HepG2 (cell line): ENCODE results near the gene NDUFB8. TPM values are rescaled to one million over a fixed set of nuclear protein-coding genes. Genes with fewer than 3 reads are reported as not detected.
A peak's percentile ranks its signal among the peaks of the same experiment; 100 is the strongest.

Experiments
- CCAR2 ChIP-seq: fragments of 200-400 bp; formaldehyde crosslinking; optimal IDR thresholded peaks from 2 replicates; pipeline ENCODE3; 2018; ENCODE audit warnings: low read depth, mild to moderate bottlenecking, low read length, moderate library complexity
- HMG20A ChIP-seq: IDR thresholded peaks from 2 replicates; pipeline ENCODE4 v1.6.1; 2016; ENCODE audit warnings: borderline replicate concordance
- HNF1B ChIP-seq: sonication (generic); formaldehyde crosslinking; IDR thresholded peaks from 2 replicates; pipeline ENCODE4 v1.5.1; 2020; ENCODE audit warnings: mild to moderate bottlenecking, moderate library complexity, missing genetic modification reagents
- HOXA5 ChIP-seq: sonication (generic); formaldehyde crosslinking; IDR thresholded peaks from 2 replicates; pipeline ENCODE4 v1.4.0; 2020; ENCODE audit warnings: missing genetic modification reagents
- ISL2 ChIP-seq: sonication (generic); formaldehyde crosslinking; IDR thresholded peaks from 2 replicates; pipeline ENCODE4 v1.5.0; 2020; ENCODE audit warnings: missing genetic modification reagents
- KMT2B ChIP-seq: IDR thresholded peaks from 2 replicates; pipeline ENCODE4 v1.6.1; 2016; ENCODE audit warnings: missing genetic modification reagents, missing compliant biosample characterization
- MAZ ChIP-seq, 2 experiments: sonication (generic) in 1 of 2; formaldehyde crosslinking in 1 of 2; IDR thresholded peaks; 2 replicates each; pipeline versions ENCODE4 v1.5.0 to v1.6.1; 2012 to 2020; ENCODE audit warnings: low read depth in 2 of 2, mild to moderate bottlenecking in 2 of 2, borderline replicate concordance in 1 of 2, improper control_type of control experiment in 1 of 2, low read length in 1 of 2, missing genetic modification reagents in 1 of 2, moderate library complexity in 1 of 2
- MIER3 ChIP-seq: IDR thresholded peaks from 2 replicates; pipeline ENCODE4 v1.6.1; 2016; ENCODE audit warnings: missing compliant biosample characterization, borderline replicate concordance
- NFYC ChIP-seq: IDR thresholded peaks from 2 replicates; pipeline ENCODE4 v1.6.1; 2016; ENCODE audit warnings: missing genetic modification reagents, missing compliant biosample characterization
- NR2F1 ChIP-seq, 2 experiments: fragments of 450-650 bp in 1 of 2; formaldehyde crosslinking in 1 of 2; IDR thresholded peaks; 2 replicates each; pipeline versions ENCODE4 v1.5.0 to v1.6.1; 2016 to 2020; ENCODE audit warnings: mild to moderate bottlenecking in 1 of 2, missing compliant biosample characterization in 1 of 2, missing genetic modification reagents in 1 of 2, moderate library complexity in 1 of 2
- PCBP1 ChIP-seq: fragments of 200-400 bp; formaldehyde crosslinking; IDR thresholded peaks from 2 replicates; pipeline ENCODE4 v1.6.1; 2017; ENCODE audit warnings: mild to moderate bottlenecking, low read depth, low read length, borderline replicate concordance
- PCBP2 ChIP-seq: fragments of 200-400 bp; formaldehyde crosslinking; optimal IDR thresholded peaks from 2 replicates; pipeline ENCODE3; 2018; ENCODE audit warnings: low read length, low read depth; ENCODE audit not compliant: poor library complexity, severe bottlenecking
- SOX6 ChIP-seq, 2 experiments: fragments of 450-650 bp in 1 of 2; sonication (generic) in 1 of 2; formaldehyde crosslinking in 1 of 2; IDR thresholded peaks; 2 replicates each; pipeline versions ENCODE4 v1.4.0 to v1.6.1; 2017 to 2020; ENCODE audit warnings: antibody characterized with exemption in 1 of 2, mild to moderate bottlenecking in 1 of 2, missing genetic modification reagents in 1 of 2
- SP5 ChIP-seq: IDR thresholded peaks from 2 replicates; pipeline ENCODE4 v1.6.1; 2016; ENCODE audit warnings: low read depth, borderline replicate concordance
- ZBTB1 ChIP-seq: sonication (generic); formaldehyde crosslinking; IDR thresholded peaks from 2 replicates; pipeline ENCODE4 v1.4.0; 2020; ENCODE audit warnings: missing genetic modification reagents, borderline replicate concordance
- ZBTB44 ChIP-seq: sonication (generic); formaldehyde crosslinking; IDR thresholded peaks from 2 replicates; pipeline ENCODE4 v1.4.0; 2020; ENCODE audit warnings: missing genetic modification reagents
- ZNF260 ChIP-seq: sonication (generic); formaldehyde crosslinking; IDR thresholded peaks from 2 replicates; pipeline ENCODE4 v1.4.0; 2020; ENCODE audit warnings: missing genetic modification reagents, low read depth, mild to moderate bottlenecking, borderline replicate concordance
- ZNF30 ChIP-seq: sonication (generic); formaldehyde crosslinking; IDR thresholded peaks from 2 replicates; pipeline ENCODE4 v1.5.0; 2020; ENCODE audit warnings: mild to moderate bottlenecking, missing genetic modification reagents
- ZNF362 ChIP-seq: sonication (generic); formaldehyde crosslinking; IDR thresholded peaks from 2 replicates; pipeline ENCODE4 v1.4.0; 2020; ENCODE audit warnings: missing genetic modification reagents, mild to moderate bottlenecking, borderline replicate concordance
- ZNF549 ChIP-seq: sonication (generic); formaldehyde crosslinking; IDR thresholded peaks from 2 replicates; pipeline ENCODE4 v1.5.0; 2020; ENCODE audit warnings: missing genetic modification reagents
- ZNF598 ChIP-seq: sonication (generic); formaldehyde crosslinking; IDR thresholded peaks from 2 replicates; pipeline ENCODE4 v1.5.1; 2020; ENCODE audit warnings: mild to moderate bottlenecking, missing genetic modification reagents, borderline replicate concordance
- ZNF850 ChIP-seq: sonication (generic); formaldehyde crosslinking; conservative IDR thresholded peaks from 2 replicates; pipeline ENCODE4 v1.9.0; 2021; ENCODE audit warnings: mild to moderate bottlenecking, missing genetic modification reagents
- polyA plus RNA-seq, 8 experiments: library from polyadenylated mRNA; depleted of rRNA in 3 of 8; stranded (reverse) in 7 of 8; unstranded in 1 of 8; fragments of >200 nt; fragmentation: Illumina TruSeq in 4 of 8; extraction: Trizol in 4 of 8; gene quantifications; 2 replicates each; pipeline versions ENCODE4 v1.2.1 to v1.2.3, GENCODE V29; 2011 to 2016; ENCODE audit warnings: low read depth in 4 of 8, missing spikeins in 1 of 8, mixed read lengths in 1 of 8; ENCODE audit not compliant: insufficient read depth in 1 of 8
- total RNA-seq, 5 experiments: library from RNA; depleted of rRNA; stranded (reverse); fragments of >200 nt; fragmentation: Illumina TruSeq; extraction: Trizol; gene quantifications; 2 replicates each; pipeline ENCODE4 v1.2.3, GENCODE V29; 2016; ENCODE audit warnings: low read depth in 1 of 5
- TF ChIP-seq, protein P1 (sequence below): IDR thresholded peaks from 2 replicates; pipeline ENCODE4 v1.6.1; 2016; ENCODE audit warnings: low read depth

Gene NDUFB8
- total and polyA plus RNA-seq, 2 of the 13 experiments (the other 11 are each of a cell fraction or from before 2014, with no cell fraction given): 210 to 216 TPM

GRCh38 chr10:100535715-100536353 lies 6.2 kb upstream of the NDUFB8 start, which contains the start of gene HIF1AN (continued):
- TF ChIP-seq ZNF362 (CRISPR knock-in tag) (peak; percentile 100), HMG20A (CRISPR knock-in tag) (no peak; the same call in 1 of the 2 replicates), MAZ (IDR thresholded peaks at IDR 0.05; ENCODE audit: borderline replicate concordance, low read depth, low read length) (peak; percentile 86), MAZ (CRISPR knock-in tag; IDR thresholded peaks at IDR 0.05; ENCODE audit: low read depth) (peak; percentile 68; the same call in 1 of the 2 replicates), ZBTB44 (no peak), HOXA5 (CRISPR knock-in tag) (peak; percentile 82), CCAR2 (peak; percentile 59), SP5 (CRISPR knock-in tag) (peak; percentile 55; the same call in 1 of the 2 replicates), MIER3 (CRISPR knock-in tag) (peak; percentile 65; the same call in 1 of the 2 replicates), ZNF30 (CRISPR knock-in tag) (no peak), ZNF850 (no peak), ZBTB1 (CRISPR knock-in tag) (no peak), KMT2B (CRISPR knock-in tag) (peak; percentile 86), ZNF260 (CRISPR knock-in tag) (no peak), PCBP2 (no peak), ISL2 (peak; percentile 53; the same call in 1 of the 2 replicates), ZNF598 (CRISPR knock-in tag) (no peak), NR2F1 (CRISPR knock-in tag; IDR thresholded peaks at IDR 0.05) (peak in 1 of 2 experiments; percentile 59; a peak in 2 of 4 replicates), HNF1B (CRISPR knock-in tag) (peak; percentile 87), PCBP1 (no peak), SOX6 (IDR thresholded peaks at IDR 0.05) (no peak), SOX6 (CRISPR knock-in tag; IDR thresholded peaks at IDR 0.05) (peak; percentile 68; the same call in 1 of the 2 replicates), ZNF549 (no peak), NFYC (CRISPR knock-in tag) (no peak)
- TF ChIP-seq, protein P1, sequence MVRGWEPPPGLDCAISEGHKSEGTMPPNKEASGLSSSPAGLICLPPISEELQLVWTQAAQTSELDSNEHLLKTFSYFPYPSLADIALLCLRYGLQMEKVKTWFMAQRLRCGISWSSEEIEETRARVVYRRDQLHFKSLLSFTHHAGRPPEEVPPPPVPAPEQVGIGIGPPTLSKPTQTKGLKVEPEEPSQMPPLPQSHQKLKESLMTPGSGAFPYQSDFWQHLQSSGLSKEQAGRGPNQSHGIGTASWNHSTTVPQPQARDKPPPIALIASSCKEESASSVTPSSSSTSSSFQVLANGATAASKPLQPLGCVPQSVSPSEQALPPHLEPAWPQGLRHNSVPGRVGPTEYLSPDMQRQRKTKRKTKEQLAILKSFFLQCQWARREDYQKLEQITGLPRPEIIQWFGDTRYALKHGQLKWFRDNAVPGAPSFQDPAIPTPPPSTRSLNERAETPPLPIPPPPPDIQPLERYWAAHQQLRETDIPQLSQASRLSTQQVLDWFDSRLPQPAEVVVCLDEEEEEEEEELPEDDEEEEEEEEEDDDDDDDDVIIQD: peak; percentile 78
